ENCODE data around the gene JAG1.

The JAG1 gene

DNA sequence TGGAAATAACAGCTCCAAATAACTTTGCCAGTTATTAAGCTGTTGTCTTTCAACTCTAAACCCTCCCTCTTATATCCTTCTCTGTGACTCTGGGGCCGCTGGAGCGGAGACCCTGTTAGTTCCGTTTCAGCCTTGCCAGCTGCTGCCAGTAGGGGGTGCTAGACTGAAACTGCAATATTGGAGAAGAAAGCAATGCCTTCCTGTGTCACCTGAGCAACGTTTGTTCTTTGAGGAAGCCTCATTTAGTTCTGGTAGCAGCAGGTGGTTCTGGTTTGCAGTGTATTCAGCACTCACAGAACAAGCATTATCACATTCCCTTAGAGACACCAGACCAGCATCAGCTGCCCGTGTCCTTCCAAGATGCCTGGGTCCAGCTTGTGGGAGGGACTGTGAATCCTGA, 22.9 kb upstream of the JAG1 start:
- DNase-seq = no peak

DNA sequence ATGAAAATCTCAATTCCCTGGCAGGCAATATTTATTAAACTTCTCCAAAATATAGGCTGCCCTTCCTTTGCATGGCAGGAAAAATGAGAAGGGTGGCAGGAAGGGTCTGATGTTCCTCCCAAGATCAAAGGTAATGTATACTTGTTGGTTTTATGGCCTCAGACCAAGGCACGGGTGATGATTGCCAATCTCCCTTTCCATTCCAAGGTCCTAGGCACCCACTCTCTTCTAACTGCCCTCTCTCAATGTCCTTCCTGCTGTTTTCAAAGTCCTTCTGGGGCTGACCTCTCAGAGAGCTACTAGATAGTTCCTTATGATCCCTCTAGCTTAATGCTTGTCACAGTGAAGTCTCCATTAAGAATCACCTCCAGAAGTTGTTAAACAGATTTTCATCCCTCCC, 15.6 kb upstream of the JAG1 start:
- no peak for DNase-seq

DNA sequence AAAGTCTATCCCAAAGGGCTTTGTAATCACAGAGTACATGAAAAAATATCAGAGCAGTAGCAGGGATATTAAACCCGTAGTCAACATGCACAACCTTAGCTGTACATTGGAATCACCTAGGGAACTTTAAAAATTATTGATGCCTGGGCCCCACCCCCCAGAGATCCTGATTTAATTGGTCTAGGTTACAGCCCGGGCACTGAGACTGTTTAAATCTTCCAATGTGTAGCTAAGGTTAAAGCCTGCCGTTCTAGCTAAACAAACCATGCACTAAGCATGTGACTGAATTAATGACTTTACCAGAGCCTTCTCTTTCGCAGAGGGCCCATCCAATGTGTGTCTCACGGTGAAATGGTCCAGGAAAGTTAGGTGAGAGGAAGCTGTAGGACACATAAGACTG, 14.1 kb upstream of the JAG1 start:
- no peak for DNase-seq

DNA sequence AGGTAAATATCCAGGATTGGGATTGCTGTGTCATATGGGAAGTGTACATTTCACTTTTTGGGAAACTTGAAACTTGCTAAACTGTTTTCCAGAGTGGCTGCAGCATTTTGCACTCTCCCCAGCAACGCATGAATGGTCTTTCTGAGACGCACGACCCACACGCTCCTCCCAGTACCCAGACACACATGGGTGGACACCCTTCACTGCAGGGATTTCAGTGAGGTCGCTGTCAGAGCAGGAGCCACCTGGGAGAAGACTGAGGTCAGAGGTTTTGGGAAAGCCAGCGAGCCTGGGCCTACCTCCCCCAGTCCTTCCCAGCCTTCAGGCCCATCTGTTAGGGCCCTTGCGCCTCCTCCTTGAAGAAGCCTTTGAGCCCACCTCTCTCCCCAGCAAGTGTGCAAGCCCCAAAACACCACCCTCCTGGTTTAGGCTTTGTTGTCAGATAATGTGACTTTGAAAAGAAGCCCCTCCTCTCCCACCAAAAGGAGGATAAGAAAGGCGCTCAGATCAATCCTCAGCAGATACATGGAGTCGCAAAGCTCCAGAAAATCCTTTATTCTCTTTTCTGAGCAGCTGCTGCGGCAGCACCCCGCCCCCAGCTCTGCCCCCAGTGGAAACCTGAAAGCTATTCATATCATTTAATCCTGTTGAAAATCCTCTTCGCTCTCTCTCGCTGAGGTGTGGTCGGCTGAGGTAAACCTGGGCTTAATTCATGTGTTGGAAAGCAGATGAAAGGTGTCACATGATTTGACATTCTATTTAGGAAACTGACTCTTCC, 12.7 kb upstream of the JAG1 start:
- DNase-seq = no peak

DNA sequence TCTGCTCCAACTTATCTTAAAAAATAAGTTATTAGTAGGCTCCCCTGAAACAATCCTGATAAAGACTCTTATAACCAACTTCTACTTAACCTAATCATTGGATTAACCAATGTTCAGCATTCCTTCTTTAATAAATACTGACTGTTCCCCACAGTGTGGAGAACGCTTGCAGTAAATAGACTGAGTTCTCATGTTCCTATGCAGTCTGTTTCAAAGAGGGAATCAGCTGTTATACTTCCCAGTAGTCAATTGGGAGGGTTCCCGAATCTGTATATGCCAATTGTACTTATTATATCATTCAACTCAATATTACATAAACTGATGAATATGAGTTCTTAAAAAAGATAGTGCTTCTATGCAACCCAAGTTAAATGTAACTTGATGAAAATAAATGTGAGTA, 9.7 kb upstream of the JAG1 start:
- DNase-seq = no peak

DNA sequence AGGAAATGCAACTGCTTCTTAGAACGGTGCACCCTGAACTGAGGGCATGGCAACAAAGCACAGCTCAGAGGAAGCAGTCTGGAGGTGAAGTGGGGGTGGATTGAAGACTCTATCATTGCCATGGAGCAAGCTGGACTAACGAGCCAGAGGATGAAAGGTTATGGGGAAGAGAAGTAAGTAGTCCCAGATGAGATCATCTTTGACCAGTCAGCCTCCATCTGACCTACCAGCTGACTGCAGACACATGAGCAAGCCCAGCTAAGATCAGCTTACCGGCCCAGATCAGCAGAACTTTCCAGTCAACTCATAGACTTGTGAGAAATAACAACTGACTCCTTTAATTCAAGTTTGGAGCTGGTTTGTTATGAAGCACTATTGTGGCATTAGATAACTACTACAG, 9.1 kb upstream of the JAG1 start:
- no peak for DNase-seq

DNA sequence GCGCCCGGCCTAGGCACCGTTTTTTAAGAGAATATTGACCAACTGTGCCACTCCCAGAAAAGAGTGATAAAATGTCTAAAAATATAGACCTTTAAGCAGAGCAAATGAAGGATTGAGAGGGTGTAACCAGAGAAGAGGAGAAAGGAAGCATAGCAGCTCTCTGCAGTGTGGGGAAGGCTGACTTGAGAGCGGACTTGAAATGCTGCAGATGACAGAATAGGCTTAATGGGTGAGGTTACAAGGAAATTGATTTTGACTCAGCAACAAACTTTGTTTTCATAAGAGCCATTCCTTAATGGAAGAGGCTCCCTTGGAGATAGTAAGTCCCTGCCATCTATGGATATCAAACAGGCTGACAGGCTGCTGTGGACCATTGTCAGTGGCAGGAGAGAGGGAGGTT, 7.7 kb upstream of the JAG1 start:
- DNase-seq = no peak

DNA sequence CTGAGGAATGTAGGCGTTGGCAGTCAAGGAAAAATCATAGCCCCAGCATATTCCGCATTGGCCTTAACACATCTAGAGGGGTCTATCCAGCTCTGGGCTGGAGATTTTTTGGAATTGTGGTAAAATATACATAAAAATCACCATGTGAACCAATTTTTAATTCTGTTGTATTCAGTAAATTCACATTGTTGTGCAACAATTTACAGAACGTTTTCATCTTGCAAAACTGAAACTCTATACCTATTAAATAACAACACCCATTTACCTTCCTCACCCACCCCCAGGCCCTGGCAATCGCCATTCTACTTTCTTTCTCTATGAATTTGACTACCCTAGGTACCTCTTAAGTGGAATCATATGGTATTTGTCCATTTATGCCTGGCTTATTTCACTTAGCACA, 6.8 kb upstream of the JAG1 start:
- no peak for DNase-seq

DNA sequence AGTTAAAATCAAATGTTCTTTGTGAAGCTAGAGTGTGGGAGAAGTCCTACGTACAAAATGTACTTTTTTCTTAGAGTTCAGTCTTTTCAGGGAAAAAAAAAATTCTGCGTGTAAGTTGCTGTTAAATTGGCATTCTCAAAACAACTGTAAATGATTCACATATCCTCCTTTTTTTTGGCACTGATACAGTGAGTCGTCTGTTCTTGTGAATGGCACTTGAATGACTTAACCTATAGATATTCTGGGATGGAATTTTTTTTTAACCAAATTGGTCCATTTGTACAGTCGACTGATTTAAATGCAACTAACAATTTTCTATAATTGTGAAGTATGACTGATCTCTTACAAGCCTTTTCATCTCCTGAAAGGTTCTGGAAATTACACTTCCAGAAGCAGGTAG, 5.5 kb upstream of the JAG1 start:
- no peak for DNase-seq

DNA sequence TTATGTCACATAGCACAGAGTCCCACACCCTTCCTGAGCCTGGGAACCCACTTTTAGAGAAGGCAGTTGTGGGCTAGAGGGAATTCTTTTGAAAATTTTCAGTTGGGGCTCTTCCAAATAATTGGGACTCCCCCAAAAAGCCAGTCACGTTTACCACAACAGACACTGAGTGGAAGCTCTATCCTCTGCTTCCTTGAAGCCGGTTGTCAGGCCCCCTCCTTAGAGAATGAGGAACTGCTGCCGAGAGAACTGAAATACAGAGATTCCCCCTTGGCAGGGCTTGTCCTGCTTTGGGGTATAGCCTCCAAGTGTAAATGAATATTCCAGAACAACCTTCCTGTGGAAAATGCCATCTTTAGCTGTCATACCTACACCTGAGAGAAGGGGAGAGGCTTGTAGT, 2.7 kb upstream of the JAG1 start:
- DNase-seq = no peak

DNA sequence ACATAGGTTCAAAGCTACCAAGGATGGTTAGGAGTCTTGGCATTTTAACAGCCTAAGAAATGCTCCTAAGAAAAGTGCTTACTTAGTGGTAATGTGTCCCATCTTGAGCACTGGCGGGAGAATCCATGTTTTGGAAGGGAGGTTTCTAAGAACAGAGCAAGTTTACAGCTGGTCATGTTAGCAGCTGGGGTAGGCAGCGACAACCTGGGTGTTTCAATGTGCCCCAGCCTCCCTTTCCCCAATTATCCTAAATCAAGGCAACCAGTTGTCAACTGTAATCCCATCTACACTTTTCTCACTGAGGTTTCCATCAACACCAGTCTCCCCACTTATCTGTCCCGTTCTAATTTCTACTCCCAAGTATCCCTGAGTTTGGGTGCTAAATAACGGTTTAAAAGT, 1.6 kb upstream of the JAG1 start:
- DNase-seq = no peak

DNA sequence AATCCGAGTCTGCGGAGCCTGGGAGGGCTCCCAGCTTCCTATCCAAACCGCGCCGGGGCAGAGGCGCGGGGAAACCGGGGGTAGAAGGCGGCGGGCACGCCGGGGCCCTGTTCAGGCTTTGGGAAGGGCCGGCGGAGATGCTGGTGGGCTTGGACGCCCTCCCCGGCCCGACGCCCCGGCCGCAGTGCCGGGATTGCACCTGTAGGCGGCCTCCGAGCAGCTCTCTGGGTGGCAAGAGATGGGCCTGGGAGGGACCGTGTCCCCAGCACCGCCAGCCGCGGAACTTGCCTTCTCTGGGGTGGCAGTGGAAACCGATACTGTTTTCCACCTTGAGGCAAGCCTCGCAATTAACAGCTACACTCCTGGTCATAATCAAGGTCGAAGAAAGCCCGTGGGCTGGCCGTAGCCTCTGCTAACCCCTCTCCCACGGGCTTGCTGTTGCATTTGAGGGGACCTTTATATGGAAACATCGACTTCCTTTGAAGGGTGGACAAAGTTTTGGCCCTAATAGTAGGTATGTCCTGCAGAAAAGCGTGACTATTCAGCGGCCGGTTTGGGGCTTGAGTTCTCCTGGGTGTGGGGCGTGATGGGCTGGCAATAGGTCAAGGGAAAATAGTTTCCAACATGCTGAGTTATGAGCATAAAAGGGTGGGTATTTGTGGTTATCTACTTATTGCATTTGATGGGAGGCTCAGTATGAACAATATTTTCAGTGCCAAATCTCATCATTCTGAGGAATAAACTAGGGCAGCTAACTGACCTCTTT, 1.1 kb upstream of the JAG1 start:
- no peak for DNase-seq

DNA sequence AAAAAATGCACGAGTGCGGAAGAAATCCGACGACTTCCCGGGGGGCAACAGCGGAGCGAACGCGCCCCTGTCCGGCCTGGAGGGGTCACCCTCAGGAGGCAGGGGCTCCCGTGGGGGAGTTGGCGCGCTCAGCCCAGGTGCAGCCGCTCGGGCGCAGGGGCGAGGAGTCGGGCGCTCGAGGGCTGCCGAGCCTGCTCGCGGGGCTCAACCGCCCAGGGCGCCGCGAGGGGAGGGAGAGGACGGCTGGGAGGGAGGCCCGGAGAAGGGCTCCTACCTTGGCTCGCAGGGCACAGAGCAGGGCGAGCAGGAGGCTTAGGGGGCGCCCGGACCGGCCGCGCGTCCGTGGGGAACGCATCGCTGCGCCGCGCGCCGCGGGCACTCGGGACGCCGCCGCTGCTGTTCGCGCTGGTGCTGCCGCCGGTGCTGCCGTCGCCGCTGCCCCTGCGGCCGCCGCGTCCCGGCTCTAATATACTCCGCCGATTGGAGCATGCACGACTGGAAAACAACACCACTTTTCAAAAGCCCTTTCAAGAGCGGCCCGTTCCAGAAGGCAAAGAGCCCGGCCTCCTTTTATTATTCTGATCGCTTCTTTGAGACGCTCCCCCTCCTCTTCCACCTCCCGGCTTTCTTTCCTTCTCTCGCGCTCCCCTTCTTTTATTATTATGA, 490 bp downstream of the JAG1 start:
- no peak for DNase-seq

DNA sequence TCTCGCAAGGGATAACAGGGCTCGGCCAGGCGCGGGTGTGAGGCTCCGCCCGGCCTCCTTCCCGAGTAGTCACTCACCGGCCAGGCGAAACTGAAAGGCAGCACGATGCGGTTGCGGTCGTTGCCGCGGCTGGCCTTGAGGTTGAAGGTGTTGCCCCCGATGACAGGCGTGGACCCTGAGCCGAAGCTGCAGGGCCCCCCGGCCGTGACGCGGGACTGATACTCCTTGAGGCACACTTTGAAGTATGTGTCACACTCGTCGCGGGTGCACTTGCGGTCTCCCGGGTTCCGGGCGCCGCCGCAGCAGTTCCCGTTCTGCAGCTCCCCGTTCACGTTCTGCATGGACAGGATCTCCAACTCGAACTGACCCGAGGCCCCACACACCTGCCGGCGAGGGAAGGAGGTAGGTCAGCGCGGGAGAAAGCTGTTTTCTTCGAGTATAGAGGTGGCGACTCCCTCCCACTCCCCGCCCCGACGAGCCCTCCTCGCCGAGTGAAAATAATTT, 1.1 kb downstream of the JAG1 start:
- DNase-seq = no peak

DNA sequence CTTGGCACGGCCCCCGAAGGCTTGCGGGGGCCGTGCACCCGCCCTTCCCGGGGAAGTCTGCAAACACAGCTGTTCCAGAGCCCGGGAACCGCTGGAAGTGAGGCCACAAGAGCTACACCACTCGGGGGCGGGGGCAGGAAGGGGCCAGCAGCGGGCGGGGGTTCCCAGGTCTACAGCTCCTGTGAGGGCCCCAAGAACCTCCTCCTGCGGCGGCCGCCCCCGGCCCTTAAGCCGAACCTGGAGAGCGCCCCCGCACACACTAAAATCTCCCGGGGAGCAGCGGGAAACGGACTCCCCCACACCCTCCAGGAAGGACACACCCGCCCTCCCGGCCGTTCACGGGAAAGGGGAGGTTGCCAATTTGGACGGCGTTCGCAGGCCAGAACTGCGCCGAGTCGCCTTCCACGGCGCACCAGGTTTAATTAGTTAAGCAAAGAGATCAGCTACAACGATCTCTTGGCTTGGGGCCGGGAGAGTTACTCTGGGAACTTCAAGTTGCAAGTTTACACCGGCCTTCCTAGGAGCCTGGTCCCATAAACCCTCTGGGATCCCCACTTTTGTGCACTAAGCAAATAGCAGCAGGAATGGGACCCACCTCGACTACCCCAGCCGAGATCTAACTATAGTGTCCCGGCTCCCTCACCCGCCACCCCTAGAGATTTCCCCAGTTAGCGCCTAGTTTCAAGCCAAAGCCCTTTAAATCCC, 1.7 kb downstream of the JAG1 start:
- DNase-seq = no peak

DNA sequence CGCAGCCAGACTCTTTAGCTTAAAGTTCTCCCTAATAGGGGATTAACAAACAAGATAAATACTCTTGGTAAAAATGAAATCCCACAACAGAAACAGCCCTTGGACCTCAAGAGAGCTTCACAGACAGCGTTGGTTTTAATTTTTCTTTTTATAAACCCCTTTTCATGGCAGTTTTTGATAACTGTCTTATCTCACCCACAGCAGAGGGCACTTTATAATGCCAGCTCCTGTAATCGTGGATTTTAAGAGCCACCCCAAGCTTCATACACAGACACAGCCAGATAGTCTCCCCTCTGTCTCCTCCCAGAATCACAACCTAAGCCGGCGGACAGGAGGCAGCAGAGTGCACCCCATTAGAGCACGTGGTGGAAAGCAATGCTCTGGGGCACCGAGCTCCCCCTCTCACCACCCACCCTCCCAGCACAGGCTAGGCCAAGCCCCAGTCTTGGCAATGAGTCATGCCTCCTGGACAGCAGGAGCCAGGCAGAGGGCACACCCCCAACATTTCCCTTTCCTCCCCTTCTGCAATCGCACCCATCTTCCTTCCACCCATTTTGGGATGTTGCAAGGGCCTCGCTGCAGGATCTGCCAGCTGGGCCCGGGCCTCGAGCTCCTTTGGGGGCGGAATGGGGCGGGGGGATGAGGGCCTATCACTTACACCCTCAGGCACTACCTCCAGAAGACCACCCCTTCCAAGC, 2.4 kb downstream of the JAG1 start:
- DNase-seq = no peak

DNA sequence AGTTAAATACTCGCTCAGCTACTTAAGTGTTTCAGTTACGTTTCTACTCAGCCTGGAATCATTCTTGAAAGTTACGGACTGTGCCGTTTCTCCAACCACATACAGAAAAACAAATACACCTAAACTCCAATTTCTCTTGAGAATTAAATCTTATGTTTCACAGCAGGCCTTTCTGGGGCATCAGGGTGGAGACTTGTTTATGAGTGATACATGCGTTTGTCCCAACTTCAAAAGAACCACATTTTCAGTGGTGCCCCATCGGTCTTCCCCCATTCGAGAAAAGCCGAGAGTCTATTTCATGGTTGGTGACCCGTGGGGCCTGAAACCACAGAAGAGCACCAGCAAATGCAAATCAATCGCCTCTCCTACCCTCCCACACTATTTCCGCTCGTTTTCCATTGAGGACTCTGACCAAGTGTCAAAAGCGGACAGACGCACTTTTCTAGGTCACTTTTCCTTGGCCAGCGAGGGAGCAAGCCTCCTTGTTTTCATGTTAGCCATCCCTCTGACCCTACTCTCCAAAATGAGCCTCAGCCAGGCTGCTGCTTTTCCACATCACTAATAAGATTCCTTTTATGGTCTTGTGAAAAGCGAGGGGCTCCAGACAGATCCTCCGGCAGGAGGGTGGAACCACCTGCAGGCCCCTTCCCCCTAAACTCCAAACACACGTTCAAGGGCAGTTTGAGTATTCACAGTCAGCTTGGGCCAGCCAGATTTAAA, 3.1 kb downstream of the JAG1 start:
- no peak for DNase-seq

DNA sequence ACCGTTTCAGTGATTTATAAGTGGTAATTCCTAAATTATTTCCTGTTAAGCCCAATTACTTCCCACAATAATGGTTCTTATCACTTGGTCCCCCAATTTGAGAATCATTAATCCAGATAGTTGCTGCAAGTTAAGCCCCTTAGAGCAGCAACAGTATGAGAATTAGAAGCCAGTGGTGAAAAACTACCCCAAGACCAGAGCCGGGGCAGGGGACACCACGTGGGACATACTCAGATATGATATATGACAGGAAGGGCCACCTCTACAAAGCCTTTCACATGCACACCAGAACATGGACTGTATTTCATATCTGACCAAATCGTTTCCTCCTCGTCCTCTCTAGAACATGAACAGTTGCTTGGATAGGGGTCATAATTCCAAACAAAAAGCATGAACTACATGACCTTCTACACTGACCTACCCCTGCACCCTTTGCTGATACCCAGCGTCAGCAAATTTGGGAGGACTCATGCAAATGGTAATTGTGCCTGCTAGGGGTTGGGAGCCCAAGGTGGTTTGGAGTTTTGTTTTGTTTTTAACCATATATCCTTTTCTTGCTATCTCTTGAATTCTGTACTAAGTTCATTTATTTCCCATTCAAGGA, 3.9 kb downstream of the JAG1 start:
- no peak for DNase-seq

DNA sequence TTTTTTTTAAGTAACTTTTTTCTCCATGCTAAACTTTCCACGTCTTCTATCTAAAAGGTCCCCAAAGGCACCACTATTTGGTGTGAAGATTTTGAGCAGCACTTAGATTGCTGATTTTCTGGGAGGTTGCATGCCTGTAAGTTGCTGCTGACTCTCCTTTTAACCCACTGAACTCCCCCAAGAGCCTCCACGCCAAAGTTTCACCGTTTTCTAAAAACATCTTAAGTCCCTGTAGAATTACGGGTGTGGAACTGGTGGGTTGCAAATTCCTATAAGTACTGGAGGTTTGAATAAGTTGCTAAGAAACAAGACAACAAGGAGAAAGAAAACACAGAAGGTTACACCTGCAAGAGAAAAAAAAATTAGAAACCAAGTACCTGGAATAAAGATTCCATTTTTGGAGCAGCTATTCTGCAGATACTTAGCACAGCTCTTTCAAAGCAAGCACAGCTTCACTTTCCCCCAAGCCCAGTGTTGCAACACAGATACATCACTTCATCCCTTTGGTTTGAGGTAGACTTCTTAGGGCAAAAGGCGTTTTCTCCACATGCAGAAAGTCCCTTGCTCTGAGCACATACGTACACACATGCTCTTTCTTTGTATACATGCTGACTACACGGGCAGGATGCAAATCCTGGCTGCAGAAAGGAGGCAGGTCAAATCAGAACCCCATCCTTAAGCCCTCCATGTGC, 5.0 kb downstream of the JAG1 start:
- DNase-seq = no peak

DNA sequence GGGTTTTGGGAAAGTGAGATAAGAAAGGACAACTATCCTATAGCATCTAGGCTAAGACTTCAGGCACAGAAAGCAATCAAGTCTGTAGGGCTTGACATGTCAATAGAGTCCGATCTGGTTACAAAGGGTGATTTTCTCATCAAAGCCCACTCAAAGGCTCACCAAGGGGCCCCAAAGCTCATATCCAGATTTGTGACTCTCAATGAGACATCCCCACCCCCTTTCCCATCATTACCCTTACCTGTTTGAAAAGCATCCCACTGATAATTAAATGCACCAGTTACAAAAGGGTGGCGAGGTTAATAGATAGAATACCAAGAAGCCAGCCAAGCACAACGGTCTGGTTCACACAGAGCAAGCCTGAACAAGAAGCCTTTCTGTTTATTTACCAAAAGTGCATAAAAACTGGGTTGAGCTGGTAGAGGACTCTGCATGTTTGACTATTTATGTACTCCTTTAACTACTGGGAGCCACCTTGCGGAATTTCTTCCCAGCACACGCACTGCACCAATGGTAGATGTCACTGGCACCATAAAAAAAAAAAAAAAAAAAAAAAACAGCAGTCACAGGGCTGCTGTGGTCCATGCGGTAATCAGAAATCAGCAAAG, 6.1 kb downstream of the JAG1 start:
- no peak for DNase-seq

DNA sequence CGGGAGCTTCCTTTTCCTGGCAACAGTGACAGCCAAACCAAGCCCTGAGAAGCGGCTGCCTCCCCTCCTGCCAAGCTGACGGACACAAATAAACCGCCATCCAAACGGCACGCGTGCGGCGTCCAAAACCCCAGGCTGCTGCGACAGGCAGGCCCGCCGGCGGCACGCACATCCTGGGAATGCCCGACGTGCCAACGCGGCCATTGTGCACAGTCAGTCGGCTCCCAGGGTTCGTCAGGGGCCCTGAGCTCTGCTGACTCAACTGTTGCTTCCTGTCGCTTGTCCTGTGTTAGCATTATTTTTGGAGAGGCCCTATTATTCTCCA, 6.8 kb downstream of the JAG1 start:
- DNase-seq = no peak

All from NCI-H1417 treated with DMSO at 0.1 percent for 48 hours (cell line).